Colonic mucosa (tissue), 4 donors: ENCODE data around the gene ZBTB4. TPM values are rescaled to one million over a fixed set of nuclear protein-coding genes. Genes with fewer than 3 reads are reported as not detected.

Experiments
- DNase-seq: peaks from one replicate; pipeline ENCODE4 v3.0.0-alpha.2; 2020
- H3K27ac ChIP-seq: fragments of 200-600 bp; one replicate; pipeline ENCODE4 v1.8.0; 2021
- H3K27me3 ChIP-seq: fragments of 200-600 bp; one replicate; pipeline ENCODE4 v1.8.0; 2021
- H3K36me3 ChIP-seq: fragments of 200-600 bp; one replicate; pipeline ENCODE4 v1.8.0; 2021
- H3K4me1 ChIP-seq: fragments of 200-600 bp; one replicate; pipeline ENCODE4 v1.8.0; 2021; ENCODE audit warnings: mild to moderate bottlenecking
- H3K4me3 ChIP-seq: fragments of 200-600 bp; one replicate; pipeline ENCODE4 v1.8.0; 2021
- H3K9ac ChIP-seq, 2 donors: one replicate each; pipeline ENCODE4 v1.7.0; 2013; ENCODE audit warnings: control low read depth in 2 of 2, low read depth in 2 of 2, low read length in 2 of 2
- H3K9me3 ChIP-seq: fragments of 200-600 bp; one replicate; pipeline ENCODE4 v1.8.0; 2021
- CTCF ChIP-seq: fragments of 200-600 bp; IDR thresholded peaks from one replicate; pipeline ENCODE4 v1.8.0; 2022; ENCODE audit warnings: antibody characterized with exemption, mild to moderate bottlenecking
- intact Hi-C: fragments of 100-400 bp; cut with DNase I; formaldehyde crosslinking; loops from one replicate; pipeline ENCODE4 v1.14.1; 2022
- total RNA-seq, 2 donors: library from RNA; stranded (reverse); fragmentation: NEBNext Ultra II Directional in 1 of 2; extraction: Animal tissue kit (Norgen Biotek cat#: 25700) in 1 of 2; gene quantifications; one replicate each; pipeline ENCODE4 v1.2.1, GENCODE V29; 2021
- donor health status: healthy.
- donor health status: DM: no; HTN: no; CAD: no.
- donor health status: DM: no; HTN: no; CAD: no.

The ZBTB4 gene
- total RNA-seq, 2 donors from 2014 or later = 12.9 to 26.7 TPM

GRCh38 chr17:7508145-7508544 lies 28.7 kb upstream of the ZBTB4 start:
- Histone ChIP-seq H3K4me3 (no peak overlapping the region), H3K36me3 (peaks cover 32% of the 10 kb centered on the region), H3K27ac (no peak overlapping the region), H3K27me3 (no peaks in the 10 kb centered on the region), H3K4me1 (no peaks in the 10 kb centered on the region), H3K9ac (no peak overlapping the region), H3K9me3 (no peaks in the 10 kb centered on the region)
- no peak for TF ChIP-seq CTCF
- intact Hi-C loops = no loop called here
- no peak for DNase-seq

GRCh38 chr17:7503521-7503920 lies 24.1 kb upstream of the ZBTB4 start:
- Histone ChIP-seq H3K36me3 (peaks cover 47% of the 10 kb centered on the region), H3K27ac (no peak overlapping the region), H3K27me3 (no peaks in the 10 kb centered on the region), H3K4me3 (no peak overlapping the region), H3K4me1 (no peaks in the 10 kb centered on the region), H3K9ac (no peak overlapping the region), H3K9me3 (no peaks in the 10 kb centered on the region)
- no peak for TF ChIP-seq CTCF
- intact Hi-C loops = no loop called here
- no peak for DNase-seq

GRCh38 chr17:7502987-7503386 lies 23.6 kb upstream of the ZBTB4 start:
- H3K4me3 ChIP-seq = no peak overlapping the region
- H3K36me3 ChIP-seq = peaks cover 47% of the 10 kb centered on the region
- no peak overlapping the region for H3K9ac ChIP-seq
- no peak overlapping the region for H3K27ac ChIP-seq
- H3K27me3 ChIP-seq = no peaks in the 10 kb centered on the region
- DNase-seq = no peak
- intact Hi-C loops = no loop called here
- no peaks in the 10 kb centered on the region for H3K4me1 ChIP-seq
- TF ChIP-seq CTCF = no peak
- H3K9me3 ChIP-seq = no peaks in the 10 kb centered on the region

GRCh38 chr17:7502171-7502847 lies 22.9 kb upstream of the ZBTB4 start:
- intact Hi-C loops = no loop called here
- peaks cover 50% of the 10 kb centered on the region for H3K36me3 ChIP-seq
- H3K4me1 ChIP-seq = no peaks in the 10 kb centered on the region
- no peak overlapping the region for H3K27ac ChIP-seq
- no peak for DNase-seq
- H3K9ac ChIP-seq = no peak overlapping the region
- no peak for TF ChIP-seq CTCF
- H3K27me3 ChIP-seq = no peaks in the 10 kb centered on the region
- H3K9me3 ChIP-seq = no peaks in the 10 kb centered on the region
- no peak overlapping the region for H3K4me3 ChIP-seq

- H3K4me3 ChIP-seq = no peak overlapping the region
- H3K27ac ChIP-seq = no peak overlapping the region
- no peaks in the 10 kb centered on the region for H3K9me3 ChIP-seq
- intact Hi-C loops = no loop called here
- TF ChIP-seq CTCF = no peak
- no peaks in the 10 kb centered on the region for H3K27me3 ChIP-seq
- no peak for DNase-seq
- no peaks in the 10 kb centered on the region for H3K4me1 ChIP-seq
- H3K9ac ChIP-seq = no peak overlapping the region
- H3K36me3 ChIP-seq = peaks cover 55% of the 10 kb centered on the region
Observed at GRCh38 chr17:7501729-7502128, 22.3 kb upstream of the ZBTB4 start.
